Measurements from ENCODE around the gene TMEM62.

DNA sequence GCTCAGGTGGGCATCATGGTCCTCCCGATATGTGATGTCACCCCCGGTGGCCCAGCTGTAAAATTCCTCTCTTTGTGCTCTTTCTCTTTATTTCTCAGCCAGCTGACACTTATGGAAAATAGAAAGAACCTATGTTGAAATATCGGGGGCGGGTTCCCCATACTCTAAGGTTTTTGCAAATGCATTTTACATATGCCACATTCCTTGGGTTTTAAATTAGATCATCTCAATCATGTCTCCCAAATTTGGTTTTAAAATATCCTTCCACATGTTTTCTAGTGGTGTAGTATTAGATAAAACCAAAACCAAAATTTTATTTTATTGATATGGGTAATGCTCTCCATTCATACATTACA is 4.4 kb upstream of the TMEM62 start:
- TF ChIP-seq, protein P1, sequence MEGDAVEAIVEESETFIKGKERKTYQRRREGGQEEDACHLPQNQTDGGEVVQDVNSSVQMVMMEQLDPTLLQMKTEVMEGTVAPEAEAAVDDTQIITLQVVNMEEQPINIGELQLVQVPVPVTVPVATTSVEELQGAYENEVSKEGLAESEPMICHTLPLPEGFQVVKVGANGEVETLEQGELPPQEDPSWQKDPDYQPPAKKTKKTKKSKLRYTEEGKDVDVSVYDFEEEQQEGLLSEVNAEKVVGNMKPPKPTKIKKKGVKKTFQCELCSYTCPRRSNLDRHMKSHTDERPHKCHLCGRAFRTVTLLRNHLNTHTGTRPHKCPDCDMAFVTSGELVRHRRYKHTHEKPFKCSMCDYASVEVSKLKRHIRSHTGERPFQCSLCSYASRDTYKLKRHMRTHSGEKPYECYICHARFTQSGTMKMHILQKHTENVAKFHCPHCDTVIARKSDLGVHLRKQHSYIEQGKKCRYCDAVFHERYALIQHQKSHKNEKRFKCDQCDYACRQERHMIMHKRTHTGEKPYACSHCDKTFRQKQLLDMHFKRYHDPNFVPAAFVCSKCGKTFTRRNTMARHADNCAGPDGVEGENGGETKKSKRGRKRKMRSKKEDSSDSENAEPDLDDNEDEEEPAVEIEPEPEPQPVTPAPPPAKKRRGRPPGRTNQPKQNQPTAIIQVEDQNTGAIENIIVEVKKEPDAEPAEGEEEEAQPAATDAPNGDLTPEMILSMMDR (conservative IDR thresholded peaks at IDR 0.05) = no peak
- no peak for TF ChIP-seq EZH2 (IDR thresholded peaks at IDR 0.05; ENCODE audit: low read depth)

All from PC-9 (cell line).